ENCODE measurements around the gene SEC22B.
A peak's percentile ranks its signal among the peaks of the same experiment; 100 is the strongest.
"Not testable (repeated sequence)": the region's sequence is repeated elsewhere in the genome, so short reads cannot be mapped to it uniquely, and the experiment has no call there.

Gene SEC22B

DNA sequence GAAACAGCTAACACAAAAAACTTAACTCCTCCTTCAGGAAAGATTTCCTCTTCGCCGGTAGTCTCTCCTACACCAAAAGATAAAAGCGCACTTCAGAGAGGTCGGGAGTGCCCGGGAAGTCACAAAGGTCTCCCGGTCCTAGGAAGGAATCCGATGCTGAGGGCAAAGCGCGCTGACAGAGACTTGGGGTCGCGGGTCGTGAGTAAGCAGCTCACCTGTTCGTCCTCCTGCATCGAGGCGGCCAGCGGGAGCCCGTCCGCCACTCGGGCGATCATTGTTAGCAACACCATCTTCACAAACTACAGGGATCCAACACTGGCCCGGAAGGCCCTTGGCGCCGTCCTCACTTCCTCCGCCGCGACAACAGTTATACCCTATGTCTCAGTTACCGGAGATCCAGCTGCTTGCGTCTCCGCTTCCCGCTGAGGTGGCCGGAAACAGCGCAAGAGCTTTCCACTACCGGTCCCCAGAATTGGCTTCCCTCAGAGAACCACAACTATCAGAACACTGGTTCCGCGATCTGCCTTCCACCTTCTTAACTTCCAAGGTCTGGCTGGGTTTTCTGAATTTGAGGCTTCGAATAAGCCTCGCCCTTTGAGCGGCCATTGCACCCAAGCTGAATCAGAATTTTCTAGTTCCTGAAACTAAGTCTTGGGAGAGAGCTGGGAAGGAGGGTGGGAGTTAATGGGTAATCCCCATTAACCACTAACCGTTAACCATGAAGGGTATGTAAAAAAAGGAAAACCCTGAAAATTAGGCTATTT is at the start of gene SEC22B:
Gene SEC22B (minus strand): TSS at position 429 of the 764 bp plus-strand sequence. CDS start 139 bp downstream, at position 290.
- peak; percentile 95 for DNase-seq (ENCODE audit: low read depth)

DNA sequence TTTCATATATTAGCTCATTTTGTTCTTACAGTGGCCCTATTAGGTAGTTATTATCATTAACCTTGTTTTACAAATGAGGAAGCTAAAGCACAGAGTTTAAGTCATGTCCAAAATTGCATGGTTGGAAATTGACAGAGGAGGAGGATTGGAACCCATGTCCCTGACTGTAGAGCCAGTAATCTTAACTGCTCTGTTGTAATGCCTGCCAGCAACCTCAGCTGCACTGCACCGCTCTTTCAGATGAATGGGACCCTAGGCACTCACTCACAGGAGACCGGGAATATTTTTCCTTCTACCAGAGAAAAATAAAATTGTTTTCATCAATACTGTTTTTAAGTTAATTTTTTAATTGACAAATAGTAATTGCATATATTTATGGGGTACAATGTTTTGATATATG is 41.6 kb upstream of the SEC22B start:
- DNase-seq (ENCODE audit: low read depth) = peak; percentile 0

GRCh38 chr1:120217175-120217929 is 41.0 kb upstream of the SEC22B start:
- peak; percentile 70 for DNase-seq (ENCODE audit: low read depth)

DNA sequence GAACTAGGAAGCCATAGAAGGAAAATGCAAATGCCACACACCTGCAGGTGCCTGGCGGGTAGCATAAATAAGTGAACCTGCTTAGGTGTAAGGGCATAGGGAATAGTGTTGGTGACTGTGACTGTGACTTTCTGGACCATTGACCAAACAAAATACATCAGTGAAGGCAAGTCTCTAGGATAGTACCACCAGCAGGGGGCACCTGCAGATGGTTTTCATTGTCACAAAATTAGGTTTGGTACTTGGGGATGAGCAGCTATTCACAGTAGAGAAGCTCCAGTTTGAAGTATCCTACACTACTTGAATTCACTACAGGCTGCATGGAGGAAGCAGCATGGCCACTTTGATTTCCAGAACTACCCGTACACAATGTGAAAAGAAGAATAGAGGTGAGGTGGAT is 37.3 kb upstream of the SEC22B start:
- not testable (repeated sequence) for DNase-seq (ENCODE audit: low read depth)

- DNase-seq (ENCODE audit: low read depth) = not testable (repeated sequence)
Measured at GRCh38 chr1:120210754-120211153, 34.4 kb upstream of the SEC22B start.

DNA sequence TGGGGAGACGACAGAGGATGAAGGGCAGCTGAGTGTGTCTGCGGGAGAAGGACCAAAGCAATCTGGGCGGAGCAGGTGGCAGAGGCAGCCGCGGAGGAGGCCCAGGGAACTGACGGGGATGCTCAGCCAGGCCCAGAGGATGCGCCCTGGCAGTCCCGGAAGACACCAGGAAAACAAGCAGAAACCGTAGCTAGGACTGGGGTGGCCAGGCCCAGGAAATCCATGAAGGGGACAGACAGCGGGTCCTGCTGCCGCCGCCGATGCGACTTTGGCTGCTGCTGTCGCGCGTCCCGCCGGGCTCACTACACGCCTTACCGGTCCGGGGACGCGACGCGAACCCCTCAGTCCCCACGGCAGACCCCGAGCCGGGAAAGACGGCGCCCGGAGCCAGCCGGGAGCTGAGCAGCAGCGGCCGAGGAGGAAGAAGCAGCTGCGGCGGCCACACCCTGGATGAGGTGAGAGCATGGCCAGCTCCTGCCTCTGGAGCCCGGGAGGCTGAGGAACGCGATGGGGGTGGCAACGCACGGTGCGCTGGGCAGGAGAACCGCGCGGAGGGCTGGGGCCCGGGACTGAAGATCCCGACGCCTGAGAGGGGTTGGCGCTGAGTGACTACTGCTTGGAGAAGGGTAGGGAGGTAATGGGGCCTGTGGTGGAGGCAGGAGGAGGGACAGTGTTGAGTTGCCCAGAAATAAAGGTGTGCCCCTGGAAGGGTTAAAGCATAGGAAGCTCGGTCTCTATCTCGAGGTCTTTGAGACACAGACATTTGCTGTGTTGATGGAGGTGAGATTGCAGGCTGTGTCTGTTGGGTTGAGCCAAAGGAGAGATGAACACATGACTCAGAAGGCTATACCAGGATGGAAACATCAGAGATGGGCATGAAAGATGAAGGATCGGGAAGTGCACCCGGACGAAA is 20.8 kb upstream of the SEC22B start:
- DNase-seq (ENCODE audit: low read depth) = not testable (repeated sequence)

DNA sequence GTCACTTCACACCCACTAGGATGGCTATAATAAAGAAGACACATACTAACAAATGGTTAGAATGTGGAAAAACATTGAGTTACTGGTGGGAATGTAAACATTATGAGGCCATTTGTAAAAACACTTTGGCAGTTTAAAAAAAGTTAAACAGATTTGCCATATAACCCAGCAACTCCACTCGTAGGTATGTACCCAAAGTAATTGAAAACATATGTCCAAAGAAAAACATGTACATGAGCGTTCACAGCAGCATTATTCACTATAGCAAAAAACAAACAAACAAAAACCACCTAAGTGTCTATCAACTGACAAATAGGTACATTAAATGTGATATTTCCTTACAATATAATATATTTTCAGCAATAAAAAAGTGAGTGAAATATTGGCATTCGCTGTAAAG is 12.3 kb upstream of the SEC22B start:
- not testable (repeated sequence) for DNase-seq (ENCODE audit: low read depth)

DNA sequence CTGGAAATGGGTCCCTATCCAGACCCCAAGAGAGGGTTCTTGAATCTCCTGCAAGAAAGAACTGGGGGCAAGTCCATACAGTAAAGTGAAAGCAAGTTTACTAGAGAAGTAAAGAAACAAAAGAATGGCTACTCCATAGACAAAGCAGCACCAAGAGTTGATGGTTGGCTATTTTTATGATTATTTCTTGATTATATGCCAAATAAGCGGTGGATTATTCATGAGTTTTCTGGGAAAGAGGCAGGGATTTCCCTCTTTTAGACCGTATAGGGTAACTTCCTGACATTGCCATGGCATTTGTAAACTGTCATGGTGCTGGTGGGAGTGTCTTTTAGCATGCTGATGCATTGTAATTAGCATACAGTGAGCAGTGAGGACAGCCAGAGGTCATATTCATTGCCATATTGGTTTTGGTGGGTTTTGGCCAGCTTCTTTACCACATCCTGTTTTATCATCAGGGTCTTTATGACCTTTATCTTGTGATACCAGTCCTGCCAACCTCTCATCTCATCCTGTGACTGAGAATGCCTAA is 5.9 kb upstream of the SEC22B start:
- not testable (repeated sequence) for DNase-seq (ENCODE audit: low read depth)

- peak; percentile 83 for DNase-seq (ENCODE audit: low read depth)
Measured at GRCh38 chr1:120179811-120180690, 3.7 kb upstream of the SEC22B start.

DNA sequence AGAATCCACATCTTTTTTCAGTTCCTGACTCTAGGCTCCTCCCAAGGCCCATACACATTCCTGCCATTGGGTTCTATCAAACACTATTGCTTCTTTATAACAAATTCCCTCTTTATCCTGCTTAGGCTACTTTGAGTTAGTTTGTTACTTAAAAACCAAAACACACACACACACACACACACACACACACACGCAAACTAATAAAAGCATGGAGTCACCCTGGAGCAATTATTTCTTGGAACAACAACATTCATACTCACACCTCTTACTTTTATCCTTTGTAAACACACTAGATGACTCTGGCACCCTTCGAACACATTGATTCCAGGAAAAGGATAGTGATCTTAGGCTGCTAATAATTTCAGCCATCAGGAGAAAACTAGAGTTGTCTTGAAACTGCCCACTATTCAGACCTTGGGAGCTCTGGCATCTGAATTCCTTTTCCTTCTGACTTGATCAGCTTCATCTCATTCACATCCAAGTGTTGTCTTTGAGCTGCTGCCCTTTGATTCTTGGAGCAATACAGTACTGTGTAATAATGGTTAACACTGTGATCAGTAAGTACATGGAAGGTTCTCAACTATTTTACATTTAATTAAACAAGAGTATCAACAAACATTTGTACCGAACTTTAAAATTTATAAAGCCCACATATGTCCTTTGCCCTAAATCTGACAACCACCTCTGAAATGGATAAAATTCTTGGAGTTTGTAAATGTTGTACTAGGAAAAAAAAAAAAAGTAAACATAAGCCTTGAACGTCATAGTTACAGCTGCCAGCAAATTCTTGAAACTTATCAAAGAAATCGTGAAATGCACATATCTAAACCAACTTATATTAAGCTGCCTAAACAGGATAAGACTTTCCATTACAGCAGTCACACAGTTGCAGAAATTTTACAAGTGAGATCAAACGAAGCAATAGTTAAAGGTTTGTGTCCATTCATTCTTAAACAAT is 2.8 kb upstream of the SEC22B start:
- peak; percentile 94 for DNase-seq (ENCODE audit: low read depth)

GRCh38 chr1:120178058-120178457 is 1.7 kb upstream of the SEC22B start:
- not testable (repeated sequence) for DNase-seq (ENCODE audit: low read depth)

GRCh38 chr1:120175688-120176087 is 632 bp downstream of the SEC22B start:
- DNase-seq (ENCODE audit: low read depth) = not testable (repeated sequence)

GRCh38 chr1:120164761-120165160 is 11.6 kb downstream of the SEC22B start:
- DNase-seq (ENCODE audit: low read depth) = not testable (repeated sequence)

GRCh38 chr1:120162015-120162414 is 14.3 kb downstream of the SEC22B start:
- not testable (repeated sequence) for DNase-seq (ENCODE audit: low read depth)

- not testable (repeated sequence) for DNase-seq (ENCODE audit: low read depth)
Measured at GRCh38 chr1:120158495-120158894, 17.8 kb downstream of the SEC22B start.

DNA sequence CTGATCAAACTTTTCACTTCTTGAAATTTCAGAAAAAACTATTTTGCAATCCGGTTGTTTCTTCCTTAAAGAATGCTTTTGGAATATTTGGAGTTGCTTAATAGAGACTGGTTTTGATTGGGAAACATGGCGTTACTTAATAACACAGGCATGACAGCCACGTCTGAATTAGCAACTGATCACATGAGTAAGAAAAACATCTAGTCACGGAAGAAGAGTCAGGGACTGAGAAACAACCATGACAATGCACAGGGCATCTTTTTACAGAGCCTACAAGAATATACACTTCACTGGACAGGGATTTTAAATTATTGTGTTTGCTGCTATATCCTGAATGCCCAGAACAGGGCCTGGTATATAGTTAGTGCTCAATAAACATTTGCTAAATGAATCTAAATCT is 18.2 kb downstream of the SEC22B start:
- DNase-seq (ENCODE audit: low read depth) = not testable (repeated sequence)

DNA sequence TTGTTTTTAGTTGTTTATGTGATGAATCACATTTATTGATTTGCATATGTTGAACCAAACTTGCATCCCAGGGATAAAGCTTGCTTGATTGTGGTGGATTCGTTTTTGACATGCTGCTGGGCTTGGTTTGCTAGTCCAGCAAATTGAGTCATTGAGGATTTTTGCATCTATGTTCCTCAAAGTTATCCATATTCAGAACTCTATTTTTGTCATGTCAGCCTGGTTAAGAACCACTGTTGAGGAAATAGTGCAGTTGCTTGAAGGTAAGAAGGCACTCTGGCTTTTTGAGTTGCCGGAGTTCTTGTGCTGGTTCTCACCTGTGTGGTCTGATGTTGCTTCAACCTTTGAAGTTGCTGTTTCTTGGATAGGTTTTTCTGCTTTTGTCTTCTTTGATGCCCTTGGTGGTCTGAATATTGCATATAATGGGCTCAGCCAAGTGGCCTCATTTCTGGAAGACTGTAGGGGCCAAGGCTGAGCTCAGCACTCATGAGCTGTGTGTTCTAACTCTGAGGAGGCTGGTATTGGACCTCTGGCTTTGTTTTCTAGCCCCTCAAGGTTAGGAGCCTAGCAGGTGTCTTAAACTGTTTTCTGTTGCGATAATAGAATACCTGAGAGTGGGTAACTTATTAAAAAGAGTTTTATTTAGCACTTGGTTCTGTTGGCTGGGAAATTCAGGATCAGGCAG is 26.0 kb downstream of the SEC22B start:
- not testable (repeated sequence) for DNase-seq (ENCODE audit: low read depth)

DNA sequence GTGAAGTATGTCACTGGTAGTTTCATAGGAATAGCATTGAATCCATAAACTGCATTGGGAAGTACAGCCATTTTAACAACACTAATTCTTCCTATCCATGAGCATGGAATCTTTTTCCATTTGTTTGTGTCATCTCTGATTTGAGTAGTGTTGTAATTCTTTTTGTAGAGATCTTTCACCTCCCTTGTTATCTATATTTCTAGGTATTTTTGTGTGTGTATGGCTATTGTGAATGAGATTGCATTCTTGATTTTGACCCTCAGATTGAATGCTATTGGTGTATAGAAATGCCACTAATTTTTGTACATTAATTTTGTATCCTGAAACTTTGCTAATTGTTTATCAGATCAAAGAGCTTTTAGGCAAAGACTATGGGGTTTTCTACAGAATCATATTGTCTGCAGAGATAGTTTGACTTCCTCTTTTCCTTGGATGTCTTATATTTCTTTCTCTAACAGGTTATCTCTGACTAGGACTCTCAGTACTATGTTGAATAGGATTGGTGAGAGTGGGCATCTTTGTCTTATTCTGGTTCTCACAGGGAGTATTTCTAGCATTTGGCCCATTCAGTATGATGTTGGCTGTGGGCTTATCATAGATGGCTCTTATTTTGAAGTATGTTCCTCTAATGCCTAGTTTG is 26.8 kb downstream of the SEC22B start:
- DNase-seq (ENCODE audit: low read depth) = not testable (repeated sequence)
